ENCODE measurements around the gene GMPPA.

Gene GMPPA

DNA sequence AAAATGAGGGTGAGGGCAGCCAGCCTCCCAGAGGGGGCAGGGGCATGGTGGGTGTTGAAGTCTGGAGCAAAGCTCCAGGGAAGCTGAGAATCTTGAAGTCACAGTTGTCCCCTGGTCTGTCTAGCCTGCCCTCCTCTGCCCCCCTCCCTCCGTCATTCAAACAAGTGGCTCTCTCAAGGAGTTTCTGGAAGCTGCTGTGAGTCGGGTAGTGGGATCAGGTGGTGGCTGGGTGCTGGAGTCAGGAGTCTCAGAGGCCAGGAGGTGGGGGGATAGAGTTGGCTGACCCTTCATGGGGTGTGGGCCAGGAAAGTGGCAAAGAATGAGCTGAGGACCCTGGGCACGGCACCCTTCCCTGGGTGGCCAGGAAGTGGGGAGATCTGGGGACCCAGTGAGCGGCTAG is 15.1 kb downstream of the GMPPA start:
- TF ChIP-seq, protein P1, sequence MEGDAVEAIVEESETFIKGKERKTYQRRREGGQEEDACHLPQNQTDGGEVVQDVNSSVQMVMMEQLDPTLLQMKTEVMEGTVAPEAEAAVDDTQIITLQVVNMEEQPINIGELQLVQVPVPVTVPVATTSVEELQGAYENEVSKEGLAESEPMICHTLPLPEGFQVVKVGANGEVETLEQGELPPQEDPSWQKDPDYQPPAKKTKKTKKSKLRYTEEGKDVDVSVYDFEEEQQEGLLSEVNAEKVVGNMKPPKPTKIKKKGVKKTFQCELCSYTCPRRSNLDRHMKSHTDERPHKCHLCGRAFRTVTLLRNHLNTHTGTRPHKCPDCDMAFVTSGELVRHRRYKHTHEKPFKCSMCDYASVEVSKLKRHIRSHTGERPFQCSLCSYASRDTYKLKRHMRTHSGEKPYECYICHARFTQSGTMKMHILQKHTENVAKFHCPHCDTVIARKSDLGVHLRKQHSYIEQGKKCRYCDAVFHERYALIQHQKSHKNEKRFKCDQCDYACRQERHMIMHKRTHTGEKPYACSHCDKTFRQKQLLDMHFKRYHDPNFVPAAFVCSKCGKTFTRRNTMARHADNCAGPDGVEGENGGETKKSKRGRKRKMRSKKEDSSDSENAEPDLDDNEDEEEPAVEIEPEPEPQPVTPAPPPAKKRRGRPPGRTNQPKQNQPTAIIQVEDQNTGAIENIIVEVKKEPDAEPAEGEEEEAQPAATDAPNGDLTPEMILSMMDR (IDR thresholded peaks at IDR 0.05; ENCODE audit: low read depth, low read length): no peak
- in situ Hi-C loops (cut with HindIII; ENCODE audit: low sequenced_read_pairs): no loop called here
- H3K4me3 ChIP-seq (ENCODE audit: low read depth, low read length): no peak overlapping the region
- no peak for DNase-seq (ENCODE audit: low read depth, low spot score)

DNA sequence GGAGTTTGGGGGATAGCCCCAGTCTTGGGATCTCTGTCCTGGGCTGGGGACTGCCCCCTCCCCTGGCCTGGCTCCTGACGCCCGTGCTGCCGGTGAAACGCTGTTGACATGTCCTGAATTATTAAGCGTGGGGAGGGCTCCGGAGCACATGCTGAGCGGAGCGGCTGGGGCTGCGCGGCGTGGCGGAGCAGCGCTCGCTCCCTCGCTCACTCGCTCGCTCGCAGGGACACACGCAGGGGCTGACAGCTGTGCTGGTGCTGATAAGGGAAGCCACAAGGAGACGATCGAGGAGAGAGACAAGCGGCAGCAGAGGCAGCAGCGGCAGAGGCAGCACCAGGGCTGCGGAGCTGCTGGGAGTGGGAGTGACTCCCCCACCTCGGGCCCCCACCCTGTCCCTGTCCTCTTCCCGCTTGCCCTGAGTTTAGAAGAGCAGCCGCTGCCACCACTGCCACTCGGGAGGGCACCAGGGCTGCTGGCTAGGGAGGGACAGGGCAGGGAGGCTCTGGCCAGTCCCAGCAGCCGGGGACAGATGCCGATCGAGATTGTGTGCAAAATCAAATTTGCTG is 15.6 kb downstream of the GMPPA start, which contains the start of gene ASIC4:
ASIC4 (plus strand) TSS at position 287 of the 566 bp plus-strand sequence; CDS start at position 530, 243 bp downstream.
- in situ Hi-C loops (cut with HindIII; ENCODE audit: low sequenced_read_pairs): no loop called here
- TF ChIP-seq, protein P1 (IDR thresholded peaks at IDR 0.05; ENCODE audit: low read depth, low read length): no peak
- DNase-seq (ENCODE audit: low read depth, low spot score): no peak
- no peak within 1 kb of the TSS for H3K4me3 ChIP-seq (ENCODE audit: low read depth, low read length)

DNA sequence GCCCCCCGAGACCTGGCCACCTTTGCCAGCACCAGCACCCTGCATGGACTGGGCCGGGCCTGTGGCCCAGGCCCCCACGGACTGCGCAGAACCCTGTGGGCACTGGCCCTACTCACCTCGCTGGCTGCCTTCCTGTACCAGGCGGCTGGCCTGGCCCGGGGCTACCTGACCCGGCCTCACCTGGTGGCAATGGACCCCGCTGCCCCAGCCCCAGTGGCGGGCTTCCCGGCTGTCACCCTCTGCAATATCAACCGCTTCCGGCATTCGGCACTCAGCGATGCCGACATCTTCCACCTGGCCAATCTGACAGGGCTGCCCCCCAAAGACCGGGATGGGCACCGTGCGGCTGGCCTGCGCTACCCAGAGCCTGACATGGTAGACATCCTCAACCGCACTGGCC is 16.1 kb downstream of the GMPPA start:
- DNase-seq (ENCODE audit: low read depth, low spot score): no peak
- in situ Hi-C loops (cut with HindIII; ENCODE audit: low sequenced_read_pairs): no loop called here
- no peak overlapping the region for H3K4me3 ChIP-seq (ENCODE audit: low read depth, low read length)
- TF ChIP-seq, protein P1 (IDR thresholded peaks at IDR 0.05; ENCODE audit: low read depth, low read length): no peak

DNA sequence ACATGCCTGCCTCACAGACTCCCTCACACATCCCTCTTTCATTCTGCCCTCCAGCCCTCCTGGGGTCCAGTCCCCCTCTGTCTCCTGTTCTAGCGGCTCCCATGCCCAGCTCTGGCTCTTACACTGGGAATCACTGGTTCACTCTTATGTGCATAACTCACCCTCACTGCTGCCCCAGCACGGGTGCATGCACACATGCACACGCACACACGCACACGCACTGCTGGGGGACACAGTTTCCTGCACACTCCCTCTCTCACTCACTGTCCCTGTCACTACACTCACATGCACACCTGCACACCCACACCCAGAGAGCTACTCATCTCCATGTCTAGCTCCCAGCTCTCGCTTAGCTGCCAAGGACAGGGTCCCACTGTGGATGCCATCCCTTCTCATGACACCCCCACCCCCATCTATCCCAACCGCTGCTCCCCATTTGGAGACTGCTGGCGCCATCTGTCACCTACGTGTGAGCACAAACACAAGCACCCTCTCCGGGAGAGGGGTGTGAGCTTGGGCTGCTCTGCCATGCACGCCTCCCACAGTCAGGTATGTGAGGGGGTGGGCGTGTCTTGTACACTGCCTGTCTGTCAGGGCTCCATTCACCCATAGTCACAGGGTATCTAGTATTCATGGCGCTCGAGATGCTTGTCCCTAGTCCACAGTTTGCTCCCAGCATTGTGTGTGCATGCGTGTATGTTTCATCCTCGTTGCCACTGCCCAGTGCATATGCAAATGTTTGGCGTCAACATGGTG is 17.4 kb downstream of the GMPPA start:
- in situ Hi-C loops (cut with HindIII; ENCODE audit: low sequenced_read_pairs): no loop called here
- TF ChIP-seq, protein P1 (IDR thresholded peaks at IDR 0.05; ENCODE audit: low read depth, low read length): no peak

DNA sequence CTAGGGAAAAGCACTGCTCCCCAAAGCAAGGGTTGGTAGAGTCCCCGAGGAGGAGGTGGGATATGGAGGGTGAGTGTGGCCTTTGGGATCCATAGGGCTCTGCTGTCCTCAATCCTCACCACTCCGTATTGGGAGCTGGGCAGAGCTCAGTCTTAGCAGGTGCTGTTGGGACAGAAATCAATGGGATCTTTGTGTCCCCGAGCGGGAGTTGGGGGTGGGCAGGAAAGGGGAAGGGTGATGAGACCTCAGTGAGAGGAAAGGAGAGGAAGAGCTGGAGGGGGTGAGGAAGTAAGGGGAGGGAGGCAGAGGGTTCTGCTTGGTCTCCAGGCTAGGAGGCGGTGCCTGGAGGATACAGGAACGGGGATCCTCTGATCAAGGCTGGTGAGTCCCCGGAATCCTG is 18.2 kb downstream of the GMPPA start:
- TF ChIP-seq, protein P1 (IDR thresholded peaks at IDR 0.05; ENCODE audit: low read depth, low read length): no peak
- no peak overlapping the region for H3K4me3 ChIP-seq (ENCODE audit: low read depth, low read length)
- in situ Hi-C loops (cut with HindIII; ENCODE audit: low sequenced_read_pairs): no loop called here
- no peak for DNase-seq (ENCODE audit: low read depth, low spot score)

More for the DNA sequence above, 17.4 kb downstream of the GMPPA start:
- H3K4me3 ChIP-seq (ENCODE audit: low read depth, low read length): no peak overlapping the region
- DNase-seq (ENCODE audit: low read depth, low spot score): no peak

DNA sequence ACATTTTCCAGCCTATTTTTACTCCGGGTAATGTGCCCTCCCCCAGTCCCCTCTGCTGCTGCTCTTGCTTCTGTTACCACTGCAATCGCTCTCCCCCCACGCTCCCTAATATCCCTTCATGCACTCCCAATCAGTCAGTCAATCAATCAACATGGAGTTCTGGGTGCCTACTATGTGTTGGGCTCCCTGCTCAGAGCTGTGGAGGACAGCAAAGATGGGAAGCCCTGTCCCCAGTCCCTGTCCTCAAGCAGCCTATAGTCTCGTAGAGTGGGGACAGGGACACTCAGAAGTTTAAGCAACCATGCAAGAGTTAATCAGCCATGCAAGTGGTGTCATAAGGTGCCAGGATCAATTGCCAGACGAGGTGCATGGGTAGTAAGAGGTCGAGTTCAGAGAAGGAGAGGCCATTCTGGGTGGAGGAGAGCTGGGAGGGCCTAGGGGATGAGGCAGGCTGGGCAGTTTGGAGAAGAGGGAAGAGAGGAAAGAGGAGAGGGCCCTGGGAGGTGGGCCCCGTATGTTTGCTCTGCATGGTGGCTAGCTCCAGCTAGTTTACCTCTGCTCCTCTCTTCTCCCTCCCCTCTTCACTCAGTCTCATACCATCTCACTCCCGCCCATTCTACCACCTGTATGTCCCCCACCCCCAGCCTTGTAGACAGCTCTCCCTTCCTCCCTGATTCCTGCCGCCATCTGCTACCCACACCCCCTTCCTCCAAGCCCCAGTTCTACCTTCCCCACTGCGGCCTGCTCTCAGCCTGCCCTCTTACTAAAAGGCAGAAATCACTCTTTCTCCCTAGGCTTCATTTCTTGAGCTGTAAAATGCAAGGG is 19.5 kb downstream of the GMPPA start:
- H3K4me3 ChIP-seq (ENCODE audit: low read depth, low read length): no peak overlapping the region
- in situ Hi-C loops (cut with HindIII; ENCODE audit: low sequenced_read_pairs): no loop called here
- TF ChIP-seq, protein P1 (IDR thresholded peaks at IDR 0.05; ENCODE audit: low read depth, low read length): no peak
- DNase-seq (ENCODE audit: low read depth, low spot score): no peak
